ENCODE results near the gene SLIT3. TPM values are rescaled to one million over a fixed set of nuclear protein-coding genes. Genes with fewer than 3 reads are reported as not detected.

The SLIT3 gene
- total and polyA plus RNA-seq, 9 of the 15 experiments (the other 6 are each of a cell fraction or from before 2014, with no cell fraction given): 0.01 to 0.04 TPM; not detected in 7

DNA sequence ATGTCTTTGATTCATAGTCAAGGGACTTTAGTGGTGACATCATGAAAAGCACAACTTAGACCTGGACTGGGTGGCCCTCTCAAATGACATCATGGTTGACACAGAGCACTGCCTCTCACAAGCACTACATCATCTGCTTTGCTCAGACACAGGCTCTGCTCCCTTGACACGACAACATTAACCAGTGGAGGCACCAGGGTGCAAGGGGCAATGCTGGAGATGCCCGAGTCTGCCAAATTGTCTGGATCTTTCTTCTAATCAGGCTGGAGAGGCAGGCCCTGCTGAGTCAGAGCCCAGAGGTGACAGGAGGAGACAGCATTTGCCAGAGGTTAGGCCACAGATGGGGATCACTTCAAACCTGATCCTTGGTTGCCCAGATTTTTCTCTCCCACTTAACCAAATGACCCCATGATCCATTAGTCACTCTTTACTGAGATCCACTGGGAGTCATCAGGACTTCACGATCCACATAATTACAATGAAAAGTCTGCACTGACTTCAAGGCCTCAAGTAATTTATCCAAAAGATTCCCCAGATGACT is 174.4 kb downstream of the SLIT3 start (continued):
- TF ChIP-seq USF2 (CRISPR knock-in tag; IDR thresholded peaks at IDR 0.05) (no peak), POLR2B (IDR thresholded peaks at IDR 0.05; ENCODE audit: low read depth, partially characterized antibody) (no peak), U2AF2 (optimal IDR thresholded peaks at IDR 0.05; ENCODE audit: low read depth, low read length) (no peak), SMC3 (conservative IDR thresholded peaks at IDR 0.05; ENCODE audit: insufficient read depth, low read depth, low read length) (no peak), PHF21A (IDR thresholded peaks at IDR 0.05; ENCODE audit: borderline replicate concordance, low read depth) (no peak), DACH1 (IDR thresholded peaks at IDR 0.05; ENCODE audit: partially characterized antibody) (no peak)
- TF ChIP-seq, protein P1, sequence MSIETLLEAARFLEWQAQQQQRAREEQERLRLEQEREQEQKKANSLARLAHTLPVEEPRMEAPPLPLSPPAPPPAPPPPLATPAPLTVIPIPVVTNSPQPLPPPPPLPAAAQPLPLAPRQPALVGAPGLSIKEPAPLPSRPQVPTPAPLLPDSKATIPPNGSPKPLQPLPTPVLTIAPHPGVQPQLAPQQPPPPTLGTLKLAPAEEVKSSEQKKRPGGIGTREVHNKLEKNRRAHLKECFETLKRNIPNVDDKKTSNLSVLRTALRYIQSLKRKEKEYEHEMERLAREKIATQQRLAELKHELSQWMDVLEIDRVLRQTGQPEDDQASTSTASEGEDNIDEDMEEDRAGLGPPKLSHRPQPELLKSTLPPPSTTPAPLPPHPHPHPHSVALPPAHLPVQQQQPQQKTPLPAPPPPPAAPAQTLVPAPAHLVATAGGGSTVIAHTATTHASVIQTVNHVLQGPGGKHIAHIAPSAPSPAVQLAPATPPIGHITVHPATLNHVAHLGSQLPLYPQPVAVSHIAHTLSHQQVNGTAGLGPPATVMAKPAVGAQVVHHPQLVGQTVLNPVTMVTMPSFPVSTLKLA (conservative IDR thresholded peaks at IDR 0.05): no peak
- TF ChIP-seq, protein P2, sequence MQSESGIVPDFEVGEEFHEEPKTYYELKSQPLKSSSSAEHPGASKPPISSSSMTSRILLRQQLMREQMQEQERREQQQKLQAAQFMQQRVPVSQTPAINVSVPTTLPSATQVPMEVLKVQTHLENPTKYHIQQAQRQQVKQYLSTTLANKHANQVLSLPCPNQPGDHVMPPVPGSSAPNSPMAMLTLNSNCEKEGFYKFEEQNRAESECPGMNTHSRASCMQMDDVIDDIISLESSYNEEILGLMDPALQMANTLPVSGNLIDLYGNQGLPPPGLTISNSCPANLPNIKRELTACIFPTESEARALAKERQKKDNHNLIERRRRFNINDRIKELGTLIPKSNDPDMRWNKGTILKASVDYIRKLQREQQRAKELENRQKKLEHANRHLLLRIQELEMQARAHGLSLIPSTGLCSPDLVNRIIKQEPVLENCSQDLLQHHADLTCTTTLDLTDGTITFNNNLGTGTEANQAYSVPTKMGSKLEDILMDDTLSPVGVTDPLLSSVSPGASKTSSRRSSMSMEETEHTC (IDR thresholded peaks at IDR 0.05): no peak
